ENCODE data around the gene THSD4.

THSD4 gene

GRCh38 chr15:71777216-71777943 lies 662.1 kb downstream of the THSD4 start:
- no peak for DNase-seq

DNA sequence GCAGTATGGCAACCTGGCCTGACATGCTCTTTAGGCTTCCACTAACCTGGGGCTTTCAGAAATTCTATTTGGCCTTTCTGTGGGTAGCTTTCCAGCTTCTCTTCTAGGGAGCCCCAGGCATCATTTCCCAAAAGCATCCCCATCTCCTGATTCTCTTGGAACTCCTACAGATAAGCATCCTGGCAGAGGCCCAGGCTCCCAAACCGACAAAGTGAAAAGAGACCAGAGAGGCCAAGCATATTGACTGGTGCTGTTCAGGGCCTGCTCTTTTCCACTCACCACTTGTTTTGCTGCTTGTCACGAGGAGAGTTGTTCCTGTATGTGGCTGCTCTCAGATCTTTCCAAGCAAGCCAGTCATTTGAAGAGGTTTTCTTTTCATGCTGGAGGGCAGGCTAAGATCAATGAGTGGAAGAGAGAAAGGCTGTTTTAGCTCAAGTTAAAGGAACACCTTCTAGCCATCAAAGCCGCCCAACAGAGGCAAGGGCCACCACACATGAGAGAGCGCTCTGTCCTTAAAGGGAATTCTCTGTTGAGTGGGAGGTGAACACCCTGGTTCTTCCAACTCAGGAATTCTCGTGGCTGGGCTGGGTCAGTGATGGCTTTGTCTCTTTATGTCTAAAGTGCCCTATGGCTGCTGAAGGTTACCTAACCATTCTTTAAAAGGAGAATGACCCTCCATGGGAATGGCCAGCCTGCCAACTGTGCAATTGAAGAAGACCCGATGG lies 664.0 kb downstream of the THSD4 start:
- no peak for DNase-seq

- no peak for DNase-seq
Observed at GRCh38 chr15:71780115-71780976, 665.1 kb downstream of the THSD4 start.

GRCh38 chr15:71781179-71781964 lies 666.1 kb downstream of the THSD4 start:
- no peak for DNase-seq

DNA sequence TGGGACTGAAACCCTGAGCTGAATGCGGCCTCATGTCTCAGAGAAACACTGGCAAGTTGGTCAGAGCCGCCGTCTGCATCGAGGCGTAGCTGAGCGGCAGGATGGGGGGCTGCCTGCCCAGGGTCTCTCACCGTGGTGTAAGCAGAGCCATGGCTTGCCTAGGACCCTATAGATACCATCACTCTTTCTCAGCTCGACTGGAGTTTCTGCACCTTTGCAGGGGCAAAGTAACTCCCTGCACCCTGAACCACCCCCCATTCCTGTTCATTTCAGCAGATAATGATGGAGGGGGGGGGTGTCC lies 666.6 kb downstream of the THSD4 start:
- DNase-seq: no peak

- no peak for DNase-seq
Observed at GRCh38 chr15:71782422-71783165, 667.3 kb downstream of the THSD4 start.

DNA sequence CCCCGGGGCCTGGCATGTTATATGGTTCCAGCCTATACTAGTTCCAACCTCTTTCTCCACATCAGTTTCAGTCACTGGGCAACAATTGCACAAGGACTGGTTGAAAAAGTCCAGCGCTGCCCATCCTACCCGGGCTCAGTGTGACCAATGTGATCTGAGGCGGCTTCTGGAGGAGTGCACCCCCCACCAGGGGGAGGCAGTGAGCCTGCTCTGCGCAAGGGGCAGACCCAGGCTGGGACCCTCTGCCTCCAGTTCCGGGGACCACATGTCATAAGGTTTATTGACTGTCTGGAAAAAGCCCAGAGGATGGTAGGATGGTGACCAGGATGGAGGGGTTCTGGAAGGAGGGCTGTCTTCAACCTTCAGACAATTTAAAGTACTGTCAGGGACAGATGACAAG lies 669.4 kb downstream of the THSD4 start:
- DNase-seq: no peak

DNA sequence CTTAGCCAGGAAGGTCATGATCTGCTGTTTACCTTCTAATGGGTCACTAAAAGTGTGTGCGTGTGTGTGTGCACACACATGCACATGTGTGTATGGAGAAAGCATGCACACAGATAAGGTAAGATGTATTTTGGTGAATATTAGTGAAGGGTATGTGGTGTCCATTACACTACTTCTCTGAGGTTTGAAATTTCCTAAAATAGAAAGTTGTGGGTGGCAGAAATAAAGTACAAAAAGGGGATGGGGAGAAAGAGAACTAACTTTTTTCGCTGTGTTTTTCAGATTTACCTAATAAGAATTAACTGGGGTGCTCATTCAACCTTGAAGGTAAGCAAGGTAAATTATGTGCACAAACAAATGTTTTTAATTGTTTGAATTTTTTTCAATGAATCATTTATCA lies 670.7 kb downstream of the THSD4 start:
- DNase-seq: no peak

DNA sequence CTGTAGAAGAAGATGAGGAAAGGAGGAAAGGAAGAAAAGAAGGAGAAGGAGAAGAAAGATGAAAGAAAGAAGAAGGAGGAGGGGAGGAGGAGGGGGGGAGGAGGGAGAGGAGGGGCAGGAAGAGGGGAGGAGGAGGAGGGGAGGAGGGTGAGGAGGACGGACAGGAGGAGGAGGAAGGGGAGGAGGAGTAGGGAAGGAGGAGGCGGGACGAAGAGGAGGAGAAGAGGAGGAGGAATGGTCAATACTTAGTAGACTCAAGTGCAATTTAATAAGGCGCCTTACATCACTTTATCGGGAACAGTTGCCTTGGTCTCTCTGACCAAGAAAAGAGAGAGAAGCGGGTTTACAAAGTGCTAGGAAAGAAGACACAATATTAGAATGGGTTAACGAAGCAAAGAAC lies 671.4 kb downstream of the THSD4 start:
- no peak for DNase-seq

- DNase-seq: no peak
Observed at GRCh38 chr15:71788646-71789579, 673.6 kb downstream of the THSD4 start.

DNA sequence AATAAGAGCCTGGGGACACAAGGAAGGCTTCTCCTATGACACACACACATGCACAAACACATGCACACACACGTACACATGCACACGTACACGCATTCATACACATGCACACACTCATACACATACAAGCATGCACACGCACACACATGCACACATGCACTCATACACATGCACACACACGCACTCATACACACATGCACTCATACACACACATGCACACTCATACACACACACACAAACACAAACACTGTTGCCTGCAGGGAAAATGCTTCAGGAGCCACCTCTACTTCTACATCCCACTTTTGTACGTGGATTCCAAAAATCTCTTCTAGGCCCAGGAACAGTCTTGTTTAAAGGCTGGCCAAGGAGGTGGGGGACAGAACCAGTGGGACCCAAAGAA lies 674.3 kb downstream of the THSD4 start:
- DNase-seq: no peak

- no peak for DNase-seq
Observed at GRCh38 chr15:71790081-71790480, 674.8 kb downstream of the THSD4 start.

- DNase-seq: no peak
Observed at GRCh38 chr15:71791975-71792374, 676.7 kb downstream of the THSD4 start.

DNA sequence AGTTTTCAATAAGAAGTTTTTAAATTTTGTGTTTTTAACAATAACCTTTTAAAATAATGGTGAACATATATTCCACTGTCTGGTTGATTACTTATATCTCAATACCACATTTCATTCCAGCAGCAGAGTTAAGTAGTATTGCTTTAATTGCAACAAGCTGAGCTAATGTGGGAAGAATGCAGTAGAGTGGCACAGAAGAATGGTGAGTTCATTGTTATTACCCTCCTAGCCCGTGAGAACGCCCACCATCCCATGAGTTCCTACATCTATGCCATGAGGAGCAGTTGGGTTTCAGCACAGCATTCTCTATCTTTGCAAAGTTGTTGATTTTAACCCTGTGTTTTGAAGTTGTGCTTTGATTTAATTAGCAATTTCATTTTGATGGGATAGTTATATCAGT lies 677.2 kb downstream of the THSD4 start:
- no peak for DNase-seq

GRCh38 chr15:71798641-71799040 lies 683.4 kb downstream of the THSD4 start:
- no peak for DNase-seq

DNA sequence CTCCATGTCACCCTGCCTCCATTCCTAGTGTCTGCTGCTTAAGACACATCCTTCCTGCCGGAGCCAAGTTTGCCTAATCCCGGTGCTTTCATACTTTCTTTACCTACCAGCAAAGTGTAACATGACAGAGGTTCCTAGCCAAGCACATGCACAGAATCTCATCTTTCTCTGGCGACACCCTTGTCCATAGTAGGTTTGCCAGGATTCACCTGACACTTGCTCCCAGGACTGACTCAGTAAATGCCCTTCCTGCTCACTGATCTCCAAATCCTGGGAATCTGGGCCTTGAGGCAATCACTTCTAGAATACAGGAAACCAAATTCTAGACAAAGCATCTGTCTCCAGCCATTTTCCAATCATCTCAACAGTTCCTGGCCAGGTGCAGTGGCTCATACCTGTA lies 684.9 kb downstream of the THSD4 start:
- DNase-seq: no peak

DNA sequence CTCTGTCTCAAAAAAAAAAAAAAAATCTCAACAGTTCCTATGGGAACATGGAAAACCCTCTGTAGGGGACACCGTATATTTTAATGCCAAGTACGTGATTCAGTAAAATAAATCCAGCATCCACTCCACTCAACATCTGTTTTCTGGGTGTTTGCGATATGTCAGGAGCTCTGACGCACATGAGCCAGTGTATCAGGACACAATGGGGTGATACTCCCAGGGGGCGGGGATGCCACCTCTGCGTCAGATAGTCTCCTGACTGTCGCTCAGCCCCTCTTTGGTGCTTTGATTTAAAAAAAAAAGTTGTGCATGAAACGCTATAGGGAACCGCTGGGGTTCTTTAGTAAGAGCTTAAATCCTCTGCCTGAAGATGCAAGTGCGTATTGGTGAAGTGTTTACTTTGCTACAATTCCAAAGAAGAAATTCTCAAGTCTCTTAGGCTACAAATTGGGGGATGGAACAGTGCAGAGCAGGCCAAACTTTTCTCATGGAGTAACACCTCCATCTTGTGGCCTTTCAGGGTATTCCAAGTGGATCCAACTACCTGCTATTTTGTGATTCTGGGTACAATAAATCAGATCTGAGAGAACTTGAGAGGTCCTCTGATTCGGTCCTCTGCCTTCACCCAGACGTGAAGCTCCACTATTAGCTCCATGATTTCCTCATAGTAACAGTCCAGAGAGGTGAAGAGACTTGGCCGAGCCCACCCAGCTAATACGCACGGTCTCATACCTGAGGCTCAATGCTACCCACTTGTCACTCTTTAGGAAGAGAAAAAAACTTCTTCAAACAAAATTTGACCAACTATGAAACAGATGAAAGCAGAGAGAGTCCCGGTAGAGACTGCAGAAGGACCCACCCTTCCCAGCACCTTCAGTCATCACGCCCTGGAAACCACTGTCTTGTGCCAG lies 685.8 kb downstream of the THSD4 start:
- DNase-seq: no peak

DNA sequence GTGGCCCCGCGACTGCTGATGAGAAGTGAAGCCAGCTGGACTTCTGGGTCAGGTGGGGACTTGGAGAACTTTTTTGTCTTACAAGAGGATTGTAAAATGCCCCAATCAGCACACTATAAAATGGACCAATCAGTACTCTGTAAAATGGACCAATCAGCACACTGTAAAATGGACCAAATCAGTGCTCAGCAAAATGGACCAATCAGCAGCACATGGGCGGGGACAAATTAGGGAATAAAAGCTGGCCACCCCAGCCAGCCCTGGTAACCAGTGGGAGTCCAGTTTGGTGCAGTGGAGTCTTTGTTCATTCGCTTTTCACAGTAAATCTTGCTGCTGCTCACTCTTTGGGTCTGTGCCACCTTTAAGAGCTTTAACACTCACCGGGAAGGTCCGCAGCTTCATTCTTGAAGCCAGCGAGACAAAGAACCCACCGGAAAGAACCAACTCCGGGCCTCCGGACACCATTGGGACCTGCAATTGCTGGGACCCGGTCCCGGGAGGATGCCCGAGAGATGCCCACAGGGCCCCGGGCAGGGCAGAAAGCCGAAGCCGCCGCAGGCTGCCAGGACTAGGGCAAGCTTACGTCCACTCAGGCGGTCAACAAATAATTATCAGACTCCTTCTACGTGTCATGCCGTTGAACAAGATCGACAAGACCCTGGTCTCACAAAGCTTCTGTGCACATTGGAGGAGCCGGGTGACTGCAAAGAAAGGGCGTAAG lies 686.8 kb downstream of the THSD4 start:
- no peak for DNase-seq

GRCh38 chr15:71802770-71803169 lies 687.5 kb downstream of the THSD4 start:
- DNase-seq: no peak
